ENCODE results near the gene FTCD.
"Not testable (repeated sequence)": the region's sequence is repeated elsewhere in the genome, so short reads cannot be mapped to it uniquely, and the experiment has no call there.

FTCD gene

GRCh38 chr21:46108827-46109312 is 46.5 kb downstream of the FTCD start:
- DNase-seq (ENCODE audit: low read depth, low spot score) = no peak
- TF ChIP-seq CTCF (IDR thresholded peaks at IDR 0.05; ENCODE audit: insufficient read depth, low read length, missing control alignments) = no peak
- ChIA-PET CTCF (interaction anchor here (1.1 to 2.3 kb wide), 2 partner anchors 114 to 136 kb away, joined by 4 to 8 read pairs; no protein-coding TSS in a partner anchor), POLR2A (interaction anchor here (1.0 to 2.6 kb wide), 3 partner anchors 12 to 138 kb away, joined by 4 to 9 read pairs (median 7); partner anchors contain the start of gene COL6A2)
- H3K4me3 ChIP-seq (ENCODE audit: low read depth, low read length) = no peak overlapping the region

GRCh38 chr21:46107376-46107775 is 48.0 kb downstream of the FTCD start:
- CTCF ChIA-PET = interaction anchor here (1.3 to 3.6 kb wide), 2 partner anchors 10 to 137 kb away, joined by 6 to 16 read pairs; no protein-coding TSS in a partner anchor
- POLR2A ChIA-PET; H3K4me3 ChIP-seq (ENCODE audit: low read depth, low read length); DNase-seq (ENCODE audit: low read depth, low spot score): not testable (repeated sequence)

GRCh38 chr21:46104104-46104503 is 51.3 kb downstream of the FTCD start:
- DNase-seq (ENCODE audit: low read depth, low spot score) = no peak
- no peak overlapping the region for H3K4me3 ChIP-seq (ENCODE audit: low read depth, low read length)
- ChIA-PET CTCF (interaction anchor here (3.2 to 3.6 kb wide), 2 partner anchors 131 to 134 kb away, joined by 10 to 16 read pairs; no protein-coding TSS in a partner anchor), POLR2A (no interaction called here)
- TF ChIP-seq CTCF (IDR thresholded peaks at IDR 0.05; ENCODE audit: insufficient read depth, low read length, missing control alignments) = no peak

GRCh38 chr21:46100906-46101305 is 54.5 kb downstream of the FTCD start:
- ChIA-PET POLR2A (interaction anchor here (1.6 to 3.0 kb wide), 3 partner anchors 17 to 128 kb away, joined by 6 to 26 read pairs (median 6); no protein-coding TSS in a partner anchor), CTCF (interaction anchor here (1.5 to 6.9 kb wide), 2 partner anchors 55 to 129 kb away, joined by 3 to 63 read pairs; no protein-coding TSS in a partner anchor)
- peak overlapping the region; percentile 81 for H3K4me3 ChIP-seq (ENCODE audit: low read depth, low read length)
- TF ChIP-seq CTCF (IDR thresholded peaks at IDR 0.05; ENCODE audit: insufficient read depth, low read length, missing control alignments) = no peak
- no peak for DNase-seq (ENCODE audit: low read depth, low spot score)

GRCh38 chr21:46100426-46100825 is 55.0 kb downstream of the FTCD start:
- ChIA-PET CTCF (interaction anchor here (1.3 to 6.9 kb wide), 4 partner anchors 43 to 129 kb away, joined by 3 to 63 read pairs (median 4); no protein-coding TSS in a partner anchor), POLR2A (interaction anchor here (1.0 to 3.0 kb wide), 5 partner anchors 17 to 128 kb away, joined by 4 to 26 read pairs (median 6); partner anchors contain the start of gene COL6A1)
- TF ChIP-seq CTCF (IDR thresholded peaks at IDR 0.05; ENCODE audit: insufficient read depth, low read length, missing control alignments) = no peak
- H3K4me3 ChIP-seq (ENCODE audit: low read depth, low read length) = peak overlapping the region; percentile 81
- DNase-seq (ENCODE audit: low read depth, low spot score) = no peak

- H3K4me3 ChIP-seq (ENCODE audit: low read depth, low read length) = peak overlapping the region; percentile 81
- ChIA-PET POLR2A (interaction anchor here (0.7 to 3.0 kb wide), 6 partner anchors 17 to 128 kb away, joined by 4 to 26 read pairs (median 6); partner anchors contain the start of gene COL6A1), CTCF (interaction anchor here (1.3 to 6.9 kb wide), 4 partner anchors 43 to 128 kb away, joined by 3 to 63 read pairs (median 4); no protein-coding TSS in a partner anchor)
- TF ChIP-seq CTCF (IDR thresholded peaks at IDR 0.05; ENCODE audit: insufficient read depth, low read length, missing control alignments) = no peak
- DNase-seq (ENCODE audit: low read depth, low spot score) = no peak
Observed at GRCh38 chr21:46100020-46100419, 55.4 kb downstream of the FTCD start.
